GM12878 (cell line): ENCODE data around the gene ENGASE. TPM values are rescaled to one million over a fixed set of nuclear protein-coding genes. Genes with fewer than 3 reads are reported as not detected.

Source experiments
- ATAC-seq: fragments of 200-7000 bp; cut with Tn5 transposase; 3 replicates; pipeline ENCODE4 v1.9.1; 2020; ENCODE audit warnings: mild to moderate bottlenecking, moderate library complexity
- BruUV-seq: library from RNA; stranded (reverse); fragments of 400-500 nt; replicated peaks from 2 replicates; lab custom pipeline; 2021; lab: Mats Ljungman, UMichigan
- CTCF ChIA-PET: fragments of 300-600 bp; sonication (Branson Sonifier 250); formaldehyde crosslinking; extraction: SDS; loops from one replicate; lab custom pipeline; 2021; ENCODE audit warnings: inconsistent platforms; lab: Yijun Ruan, JAX
- POLR2A ChIA-PET: fragments of 350-600 bp; formaldehyde crosslinking; extraction: SDS; loops from one replicate; lab custom pipeline; 2021; ENCODE audit warnings: inconsistent platforms; lab: Charles Lee
- RAD21 ChIA-PET: fragments of 300-600 bp; sonication (Branson Sonifier 250); formaldehyde crosslinking; loops from one replicate; lab custom pipeline; 2023; ENCODE audit warnings: antibody characterized with exemption; ENCODE audit not compliant: unreplicated experiment; lab: Charles Lee
- SMC1A ChIA-PET: fragments of 300-600 bp; sonication (Branson Sonifier 250); formaldehyde crosslinking; loops from one replicate; lab custom pipeline; 2023; ENCODE audit not compliant: unreplicated experiment, uncharacterized antibody; lab: Charles Lee
- DNase-seq: peaks from one replicate; pipeline ENCODE4 v3.0.0-alpha.2; 2011; ENCODE audit warnings: low read depth, low spot score
- FAIRE-seq: peaks from 3 replicates; lab custom pipeline; 2011; peaks lifted over from hg19 to GRCh38; lab: Jason Lieb, UNC
- H2AFZ ChIP-seq: 2 replicates; pipeline ENCODE4 v1.6.0; 2011; ENCODE audit warnings: low read depth, low read length, control low read depth; ENCODE audit not compliant: control insufficient read depth
- H3K27ac ChIP-seq: 2 replicates; pipeline ENCODE4 v1.5.1; 2011; ENCODE audit warnings: control low read depth; ENCODE audit not compliant: control insufficient read depth, insufficient read depth
- H3K27me3 ChIP-seq, 2 experiments: replicated peaks in 1 of 2; 2 replicates each; pipeline versions ENCODE4 v1.6.0 to v1.6.1; 2011; ENCODE audit warnings: low read length in 1 of 2; ENCODE audit not compliant: control insufficient read depth in 2 of 2, insufficient read depth in 2 of 2
- H3K36me3 ChIP-seq, 2 experiments: 2 replicates each; pipeline ENCODE4 v1.5.1; 2011; ENCODE audit warnings: low read length in 1 of 2; ENCODE audit not compliant: control insufficient read depth in 2 of 2, insufficient read depth in 2 of 2
- H3K4me1 ChIP-seq: 2 replicates; pipeline ENCODE4 v1.6.1; 2011; ENCODE audit warnings: mild to moderate bottlenecking, low read length, moderate library complexity, mixed read lengths; ENCODE audit not compliant: control insufficient read depth, insufficient read depth
- H3K4me2 ChIP-seq: 2 replicates; pipeline ENCODE4 v1.6.0; 2011; ENCODE audit warnings: control low read depth; ENCODE audit not compliant: control insufficient read depth, insufficient read depth
- H3K4me3 ChIP-seq: fragments of 200-600 bp; sonication (generic); 2 replicates; pipeline ENCODE4 v1.5.1; 2016
- H3K79me2 ChIP-seq: 2 replicates; pipeline ENCODE4 v1.6.0; 2011; ENCODE audit warnings: low read length; ENCODE audit not compliant: control insufficient read depth, insufficient read depth
- H3K9ac ChIP-seq: 2 replicates; pipeline ENCODE4 v1.8.0; 2011; ENCODE audit warnings: low read length, control low read depth, mixed read lengths; ENCODE audit not compliant: control insufficient read depth, insufficient read depth
- H3K9me3 ChIP-seq: replicated peaks from 3 replicates; pipeline ENCODE4 v1.5.1; 2011; ENCODE audit warnings: mild to moderate bottlenecking, low read length; ENCODE audit not compliant: control insufficient read depth, insufficient read depth
- H4K20me1 ChIP-seq: 2 replicates; pipeline ENCODE4 v1.6.0; 2011; ENCODE audit not compliant: control insufficient read depth, insufficient read depth
- ASH2L ChIP-seq: fragments of 300-600, 200-600 bp; sonication (generic); IDR thresholded peaks from 2 replicates; pipeline ENCODE4 v1.6.1; 2017; ENCODE audit warnings: low read depth, mild to moderate bottlenecking, borderline replicate concordance
- BHLHE40 ChIP-seq, 2 experiments: fragments of 450-650 bp in 1 of 2; IDR thresholded peaks; 2 replicates each; pipeline ENCODE4 v1.6.1; 2011 to 2017; ENCODE audit warnings: low read depth in 2 of 2, borderline replicate concordance in 1 of 2, improper control_type of control experiment in 1 of 2, low read length in 1 of 2, mild to moderate bottlenecking in 1 of 2
- CEBPB ChIP-seq, 2 experiments: fragments of 150-350 bp in 1 of 2; IDR thresholded peaks; 2 replicates each; pipeline ENCODE4 v1.6.1; 2012 to 2014; ENCODE audit warnings: low read depth in 2 of 2, low read length in 2 of 2, borderline replicate concordance in 1 of 2, inconsistent platforms in 1 of 2
- CREM ChIP-seq: IDR thresholded peaks from 2 replicates; pipeline ENCODE4 v1.6.1; 2014; ENCODE audit warnings: antibody characterized with exemption, low read depth
- MTA2 ChIP-seq: fragments of 450-650 bp; IDR thresholded peaks from 2 replicates; pipeline ENCODE4 v1.6.1; 2016; ENCODE audit warnings: low read depth, mild to moderate bottlenecking, moderate library complexity
- NKRF ChIP-seq: fragments of 450-650 bp; conservative IDR thresholded peaks from 2 replicates; pipeline ENCODE4 v1.6.1; 2017; ENCODE audit warnings: mild to moderate bottlenecking, moderate library complexity
- RAD21 ChIP-seq: IDR thresholded peaks from 2 replicates; pipeline ENCODE4 v1.6.1; 2011; ENCODE audit warnings: mild to moderate bottlenecking, low read depth, low read length, moderate library complexity; ENCODE audit not compliant: insufficient read depth
- RAD51 ChIP-seq: fragments of 450-650 bp; IDR thresholded peaks from 2 replicates; pipeline ENCODE4 v1.6.1; 2016; ENCODE audit warnings: moderate library complexity, mild to moderate bottlenecking, inconsistent platforms
- RB1 ChIP-seq: fragments of 450-650 bp; formaldehyde crosslinking; IDR thresholded peaks from 2 replicates; pipeline ENCODE4 v1.6.1; 2017; ENCODE audit warnings: mild to moderate bottlenecking, borderline replicate concordance
- RBBP5 ChIP-seq: fragments of 200-600 bp; sonication (generic); conservative IDR thresholded peaks from 2 replicates; pipeline ENCODE4 v1.6.1; 2016
- RCOR1 ChIP-seq: conservative IDR thresholded peaks from 2 replicates; pipeline ENCODE4 v1.6.1; 2012; ENCODE audit warnings: low read depth, low read length, improper control_type of control experiment
- STAT1 ChIP-seq: fragments of 450-650 bp; conservative IDR thresholded peaks from 2 replicates; pipeline ENCODE4 v1.6.1; 2014; ENCODE audit warnings: antibody characterized with exemption, mild to moderate bottlenecking
- SUZ12 ChIP-seq: fragments of 200-600 bp; sonication (generic); IDR thresholded peaks from one replicate; pipeline ENCODE4 v1.6.1; 2018; ENCODE audit warnings: antibody characterized with exemption, mild to moderate bottlenecking; ENCODE audit not compliant: unreplicated experiment
- WRNIP1 ChIP-seq: IDR thresholded peaks from 2 replicates; pipeline ENCODE4 v1.6.1; 2011; ENCODE audit warnings: low read depth, low read length, improper control_type of control experiment, borderline replicate concordance
- YY1 ChIP-seq: IDR thresholded peaks from 2 replicates; pipeline ENCODE4 v1.6.1; 2011; ENCODE audit warnings: low read depth, mild to moderate bottlenecking, low read length
- WGBS: methylation state at CpG from one replicate; pipeline ENCODE4 v1.1.6; 2016; ENCODE audit warnings: low lambda C conversion rate; ENCODE audit not compliant: insufficient replicate concordance, insufficient coverage; ENCODE audit errors: missing lambda C conversion rate; 5-methylcytosine and 5-hydroxymethylcytosine counted together
- in situ Hi-C: fragments of 300-500 bp; cut with MboI; formaldehyde crosslinking; loops from 9 replicates; pipeline ENCODE4 v1.14.3; 2018; ENCODE audit warnings: mixed read lengths
- intact Hi-C: fragments of 100-400 bp; cut with micrococcal nuclease; formaldehyde crosslinking; loops from one replicate; pipeline ENCODE4 v1.14.2; 2022; ENCODE audit not compliant: unreplicated experiment
- polyA plus RNA-seq, 11 experiments: library from polyadenylated mRNA; depleted of rRNA in 4 of 11; unstranded in 6 of 11; stranded (reverse) in 5 of 11; fragments of >200 nt; fragmentation: Nextera tagmentation in 4 of 11; fragmentation: Illumina TruSeq in 1 of 11; extraction: Ambion mirVana in 4 of 11; extraction: Trizol in 1 of 11; gene quantifications; 1 replicate in 1 of 11; 2 replicates in 10 of 11; pipeline versions ENCODE4 v1.2.1 to v1.2.3, GENCODE V29; 2011 to 2016; ENCODE audit warnings: inconsistent platforms in 2 of 11, missing spikeins in 2 of 11, low read depth in 1 of 11
- total RNA-seq, 4 experiments: library from RNA; depleted of rRNA in 3 of 4; stranded (reverse); fragments of >200 nt in 3 of 4; fragmentation: Illumina TruSeq in 1 of 4; extraction: Trizol in 1 of 4; gene quantifications; 2 replicates each; pipeline versions ENCODE4 v1.2.1 to v1.2.3, GENCODE V29; 2013 to 2021

Gene ENGASE
- total and polyA plus RNA-seq, 10 of the 15 experiments (the other 5 are each of a cell fraction or from before 2014, with no cell fraction given) = 0.18 to 28.9 (median 10.5) TPM

GRCh38 chr17:79112471-79112870, 37.8 kb downstream of the ENGASE start:
- no peaks in the 10 kb centered on the region for H4K20me1 ChIP-seq
- intact Hi-C loops = no loop called here
- H3K4me2 ChIP-seq = no peak overlapping the region
- no peak overlapping the region for H2AFZ ChIP-seq
- no peak for FAIRE-seq
- in situ Hi-C loops = no loop called here
- no peaks in the 10 kb centered on the region for H3K4me1 ChIP-seq
- no peak overlapping the region for H3K27ac ChIP-seq
- DNase-seq = no peak
- WGBS = 20% methylated on average over 11 of the region's 11 CpGs
- BruUV-seq = no TSS peak
- no peaks in the 10 kb centered on the region for H3K9me3 ChIP-seq
- ChIA-PET RAD21 (no interaction called here), SMC1A (no interaction called here), CTCF (no interaction called here), POLR2A (no interaction called here)
- no peaks in the 10 kb centered on the region for H3K36me3 ChIP-seq
- no peak for ATAC-seq
- H3K9ac ChIP-seq = no peak overlapping the region
- no peaks in the 10 kb centered on the region for H3K79me2 ChIP-seq
- no peak for TF ChIP-seq RAD21
- no peak for TF ChIP-seq CEBPB (IDR thresholded peaks at IDR 0.05; ENCODE audit: borderline replicate concordance in 1 of 2, low read depth in 2 of 2, low read length in 2 of 2)
- no peak for TF ChIP-seq WRNIP1
- no peak for TF ChIP-seq CREM
- TF ChIP-seq STAT1 = no peak
- TF ChIP-seq MTA2 = no peak
- TF ChIP-seq SUZ12 = no peak
- TF ChIP-seq RBBP5 = no peak
- no peak for TF ChIP-seq RAD51
- TF ChIP-seq RCOR1 = no peak
- no peak for TF ChIP-seq NKRF
- no peak for TF ChIP-seq YY1
- TF ChIP-seq BHLHE40 (IDR thresholded peaks at IDR 0.05; ENCODE audit: borderline replicate concordance in 1 of 2, low read depth in 2 of 2, low read length in 1 of 2) = no peak
- TF ChIP-seq RB1 = no peak
- no peak for TF ChIP-seq ASH2L
- H3K4me3 ChIP-seq = no peak overlapping the region
- H3K27me3 ChIP-seq = peaks cover 0 to 3% of the 10 kb centered on the region in 2 experiments; a peak in 2 of 4 replicates
